Spleen (tissue), 7 donors: ENCODE data around the gene RPA1.

ENCODE experiments used
- CTCF ChIP-seq, 11 experiments: fragments of 200-600 bp in 7 of 11; fragments of 450-650 bp in 4 of 11; sonication (generic) in 4 of 11; IDR thresholded peaks in 8 of 11; conservative IDR thresholded peaks in 3 of 11; 1 replicate in 7 of 11; 2 replicates in 4 of 11; pipeline versions ENCODE4 v1.4.0 to v1.8.0; 2016 to 2021; ENCODE audit warnings: antibody characterized with exemption in 11 of 11, inconsistent platforms in 4 of 11, mild to moderate bottlenecking in 1 of 11
- POLR2A ChIP-seq, 3 donors: fragments of 450-650 bp; IDR thresholded peaks; one replicate each; pipeline ENCODE4 v1.5.1; 2017; ENCODE audit warnings: antibody characterized with exemption in 3 of 3, mild to moderate bottlenecking in 1 of 3
- POLR2AphosphoS5 ChIP-seq, 3 donors: sonication (generic); formaldehyde crosslinking; IDR thresholded peaks; one replicate each; pipeline ENCODE4 v1.5.1; 2017; ENCODE audit warnings: antibody characterized with exemption in 3 of 3
- donor health status: DM: no; HTN: no; CAD: no; lungs with moderate emphysema.
- donor health status: DM: no; HTN: no; CAD: no.
- donor health status: DM: no; HTN: no; CAD: no.

GRCh38 chr17:1920948-1921351, 91.1 kb downstream of the RPA1 start:
- TF ChIP-seq CTCF (IDR thresholded peaks at IDR 0.05 in 8 of 11, conservative IDR thresholded peaks at IDR 0.05 in 3 of 11) (no peak), POLR2A (IDR thresholded peaks at IDR 0.05) (no peak), POLR2AphosphoS5 (IDR thresholded peaks at IDR 0.05) (peak; percentile 40 to 50 (median 48))
